Breast epithelium (tissue), 3 donors: Measurements from ENCODE around the gene CSRP2.

Experiments
- CTCF ChIP-seq, 3 donors: fragments of 450-650 bp; IDR thresholded peaks; one replicate each; pipeline ENCODE4 v1.5.1; 2016 to 2017; ENCODE audit warnings: antibody characterized with exemption in 3 of 3, mild to moderate bottlenecking in 3 of 3, moderate library complexity in 3 of 3
- POLR2A ChIP-seq: fragments of 450-650 bp; IDR thresholded peaks from one replicate; pipeline ENCODE4 v1.6.1; 2016; ENCODE audit warnings: antibody characterized with exemption, mild to moderate bottlenecking, moderate library complexity
- POLR2AphosphoS5 ChIP-seq, 3 donors: sonication (generic); formaldehyde crosslinking; IDR thresholded peaks; one replicate each; pipeline ENCODE4 v1.6.1; 2017; ENCODE audit warnings: antibody characterized with exemption in 3 of 3

- TF ChIP-seq CTCF (IDR thresholded peaks at IDR 0.05) (no peak), POLR2AphosphoS5 (IDR thresholded peaks at IDR 0.05) (no peak), POLR2A (no peak)
Observed at GRCh38 chr12:76811976-76812375, 66.8 kb downstream of the CSRP2 start.
